Measurements from ENCODE around the gene RET.

The RET gene

GRCh38 chr10:43044448-43044921 lies 32.4 kb upstream of the RET start:
- DNase-seq (ENCODE audit: low read depth in 3 of 3, low spot score in 1 of 3), result no peak

- DNase-seq (ENCODE audit: low read depth in 3 of 3, low spot score in 1 of 3), result no peak
Observed at GRCh38 chr10:43044961-43045621, 31.8 kb upstream of the RET start.

- DNase-seq (ENCODE audit: low read depth in 3 of 3, low spot score in 1 of 3), result no peak
Observed at GRCh38 chr10:43045631-43046287, 31.1 kb upstream of the RET start.

- no peak for DNase-seq (ENCODE audit: low read depth in 3 of 3, low spot score in 1 of 3)
Observed at GRCh38 chr10:43046288-43046991, 30.4 kb upstream of the RET start.

GRCh38 chr10:43047288-43047970 lies 29.4 kb upstream of the RET start:
- DNase-seq (ENCODE audit: low read depth in 3 of 3, low spot score in 1 of 3), result no peak

- DNase-seq (ENCODE audit: low read depth in 3 of 3, low spot score in 1 of 3), result no peak
Observed at GRCh38 chr10:43048301-43049051, 28.4 kb upstream of the RET start.

- DNase-seq (ENCODE audit: low read depth in 3 of 3, low spot score in 1 of 3), result no peak
Observed at GRCh38 chr10:43049081-43049551, 27.8 kb upstream of the RET start.

GRCh38 chr10:43050011-43050410 lies 26.9 kb upstream of the RET start:
- DNase-seq (ENCODE audit: low read depth in 3 of 3, low spot score in 1 of 3), result no peak

GRCh38 chr10:43053825-43054224 lies 23.0 kb upstream of the RET start:
- no peak for DNase-seq (ENCODE audit: low read depth in 3 of 3, low spot score in 1 of 3)

- no peak for DNase-seq (ENCODE audit: low read depth in 3 of 3, low spot score in 1 of 3)
Observed at GRCh38 chr10:43054593-43054992, 22.3 kb upstream of the RET start.

- no peak for DNase-seq (ENCODE audit: low read depth in 3 of 3, low spot score in 1 of 3)
Observed at GRCh38 chr10:43055217-43055616, 21.7 kb upstream of the RET start.

GRCh38 chr10:43055991-43056567 lies 20.8 kb upstream of the RET start:
- DNase-seq (ENCODE audit: low read depth in 3 of 3, low spot score in 1 of 3), result no peak

GRCh38 chr10:43056568-43057011 lies 20.3 kb upstream of the RET start:
- DNase-seq (ENCODE audit: low read depth in 3 of 3, low spot score in 1 of 3), result no peak

- no peak for DNase-seq (ENCODE audit: low read depth in 3 of 3, low spot score in 1 of 3)
Observed at GRCh38 chr10:43057231-43057711, 19.6 kb upstream of the RET start.

GRCh38 chr10:43057831-43058340 lies 19.0 kb upstream of the RET start:
- DNase-seq (ENCODE audit: low read depth in 3 of 3, low spot score in 1 of 3), result no peak

- DNase-seq (ENCODE audit: low read depth in 3 of 3, low spot score in 1 of 3), result no peak
Observed at GRCh38 chr10:43058716-43059335, 18.0 kb upstream of the RET start.

- DNase-seq (ENCODE audit: low read depth in 3 of 3, low spot score in 1 of 3), result no peak
Observed at GRCh38 chr10:43059336-43059720, 17.5 kb upstream of the RET start.

GRCh38 chr10:43059828-43060227 lies 17.0 kb upstream of the RET start:
- DNase-seq (ENCODE audit: low read depth in 3 of 3, low spot score in 1 of 3), result no peak

- no peak for DNase-seq (ENCODE audit: low read depth in 3 of 3, low spot score in 1 of 3)
Observed at GRCh38 chr10:43060291-43060690, 16.6 kb upstream of the RET start.

- DNase-seq (ENCODE audit: low read depth in 3 of 3, low spot score in 1 of 3), result no peak
Observed at GRCh38 chr10:43061331-43061730, 15.5 kb upstream of the RET start.

Data from stimulated activated CD4-positive, alpha-beta T cell treated with anti-CD3 and anti-CD28 coated beads, TNF-alpha, amount 100 ng/mL, for 1 hour (primary cell).